ENCODE measurements around the gene PLEKHA8. TPM values are rescaled to one million over a fixed set of nuclear protein-coding genes. Genes with fewer than 3 reads are reported as not detected.

Gene PLEKHA8, protein sequence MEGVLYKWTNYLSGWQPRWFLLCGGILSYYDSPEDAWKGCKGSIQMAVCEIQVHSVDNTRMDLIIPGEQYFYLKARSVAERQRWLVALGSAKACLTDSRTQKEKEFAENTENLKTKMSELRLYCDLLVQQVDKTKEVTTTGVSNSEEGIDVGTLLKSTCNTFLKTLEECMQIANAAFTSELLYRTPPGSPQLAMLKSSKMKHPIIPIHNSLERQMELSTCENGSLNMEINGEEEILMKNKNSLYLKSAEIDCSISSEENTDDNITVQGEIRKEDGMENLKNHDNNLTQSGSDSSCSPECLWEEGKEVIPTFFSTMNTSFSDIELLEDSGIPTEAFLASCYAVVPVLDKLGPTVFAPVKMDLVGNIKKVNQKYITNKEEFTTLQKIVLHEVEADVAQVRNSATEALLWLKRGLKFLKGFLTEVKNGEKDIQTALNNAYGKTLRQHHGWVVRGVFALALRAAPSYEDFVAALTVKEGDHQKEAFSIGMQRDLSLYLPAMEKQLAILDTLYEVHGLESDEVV
- 28.4 TPM for total RNA-seq

DNA sequence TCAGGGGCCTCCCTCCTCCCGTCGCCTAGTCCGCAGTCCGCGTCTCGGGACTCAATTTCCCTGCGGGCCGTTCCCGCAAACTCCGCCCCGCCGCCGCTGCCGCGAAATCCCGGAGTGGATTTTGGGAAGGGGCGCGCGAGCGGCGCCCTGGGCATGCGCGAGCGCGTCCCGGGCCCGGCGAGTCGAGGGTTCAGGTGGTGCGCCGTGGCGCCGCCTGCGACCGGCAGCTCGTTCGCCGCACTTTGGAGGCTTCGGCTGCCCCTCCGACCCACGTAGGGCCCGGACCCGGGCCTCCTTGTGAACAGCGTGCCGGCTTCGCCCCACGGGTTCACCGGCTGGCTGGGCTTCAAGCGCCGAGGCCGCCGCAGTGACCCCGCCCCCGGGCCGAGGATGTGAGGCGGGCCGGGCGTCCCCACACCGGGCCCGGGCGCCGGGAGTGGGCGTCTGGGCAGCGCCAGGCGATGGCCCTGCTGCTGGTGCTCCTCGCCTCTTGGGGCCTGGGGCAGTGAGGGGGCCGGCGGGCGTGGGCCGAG lies at the start of gene PLEKHA8:
Gene PLEKHA8, plus strand, starts transcription at position 197 of the 533 bp plus-strand sequence. CDS start 351 bp downstream, outside the sequence.

DNA sequence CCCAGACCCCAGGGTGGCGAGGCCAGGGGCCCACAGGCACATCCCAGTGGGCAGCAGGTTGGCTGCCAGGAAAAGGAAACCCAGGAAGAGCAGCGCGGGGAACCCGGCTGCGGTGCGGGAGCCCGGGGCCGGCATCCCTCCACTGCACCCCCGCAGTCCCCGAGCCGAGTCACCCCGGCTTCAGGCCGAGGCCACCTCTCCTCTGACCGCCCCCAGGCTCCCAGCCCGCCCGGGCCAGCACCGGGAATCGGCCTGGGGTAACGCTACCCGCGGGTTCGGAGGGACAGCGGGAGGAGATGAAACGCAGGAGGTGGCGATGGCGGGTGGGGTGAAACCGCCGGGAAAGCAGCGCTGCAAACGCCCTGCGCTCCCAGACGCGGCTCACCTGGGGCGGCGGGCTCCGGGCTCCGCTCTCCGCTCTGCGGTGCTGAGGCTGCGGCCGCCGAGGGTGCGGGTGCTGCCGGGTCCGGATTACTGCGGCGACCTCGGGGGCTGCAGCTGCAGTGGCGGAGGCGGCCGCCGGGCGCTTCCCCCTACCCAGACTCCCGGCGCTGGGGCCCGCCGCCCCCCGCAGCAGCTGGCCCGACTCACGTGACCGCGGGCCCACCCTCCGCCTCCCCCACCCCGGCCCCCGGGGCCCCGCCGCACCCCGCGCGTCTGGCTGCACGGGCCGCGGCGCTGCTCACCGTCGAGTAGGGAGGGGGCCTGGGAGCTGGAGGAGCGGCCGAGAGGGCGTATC lies 38.8 kb upstream of the PLEKHA8 start, which contains the start of gene SCRN1:
Gene SCRN1, minus strand, starts transcription at position 545 of the 739 bp plus-strand sequence. CDS start 20,734 bp downstream, outside the sequence.

DNA sequence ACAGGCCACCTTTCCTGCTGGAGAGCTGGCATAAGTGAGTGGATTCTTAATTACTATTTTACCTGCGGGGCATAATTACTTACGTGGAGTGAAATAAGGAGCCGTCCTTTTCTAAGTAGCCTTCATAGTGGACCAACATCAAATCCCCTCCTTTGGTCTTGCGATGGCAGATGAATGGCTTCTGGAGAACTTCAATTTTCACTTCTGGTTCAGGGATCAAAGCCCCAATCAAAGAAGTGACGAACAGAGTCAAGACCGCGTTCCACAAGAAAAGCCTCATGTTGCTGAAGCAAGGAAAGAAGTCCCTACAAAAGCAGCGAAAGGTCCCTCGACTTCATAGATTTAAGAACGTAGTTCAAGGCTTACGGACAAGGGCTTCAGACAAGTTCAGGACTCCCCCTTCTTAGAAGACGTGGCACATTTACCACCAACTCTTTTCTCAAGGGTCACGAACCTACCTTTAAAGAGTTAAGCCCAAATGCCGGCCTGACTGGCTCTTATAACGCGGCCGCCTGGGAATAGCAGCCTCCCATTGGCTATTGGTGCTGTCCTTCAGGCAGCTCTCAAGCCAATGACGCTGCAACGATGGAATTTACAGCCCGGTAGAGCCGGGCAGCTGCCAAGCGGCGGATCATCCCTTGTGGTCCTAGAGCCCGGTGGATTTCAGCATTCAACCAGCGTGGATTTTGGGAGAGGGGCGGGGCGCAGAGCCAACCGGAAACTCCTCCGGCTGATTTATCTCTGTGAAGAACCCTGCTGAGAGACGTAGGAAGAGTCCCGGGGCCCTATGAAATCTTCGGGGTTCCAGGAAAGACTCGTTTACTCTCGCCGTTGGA lies 1.8 kb upstream of the PLEKHA8 start, which contains the start of gene FKBP14:
Gene FKBP14, minus strand, starts transcription at position 474 of the 836 bp plus-strand sequence. Its CDS starts 194 bp downstream, at position 280.

DNA sequence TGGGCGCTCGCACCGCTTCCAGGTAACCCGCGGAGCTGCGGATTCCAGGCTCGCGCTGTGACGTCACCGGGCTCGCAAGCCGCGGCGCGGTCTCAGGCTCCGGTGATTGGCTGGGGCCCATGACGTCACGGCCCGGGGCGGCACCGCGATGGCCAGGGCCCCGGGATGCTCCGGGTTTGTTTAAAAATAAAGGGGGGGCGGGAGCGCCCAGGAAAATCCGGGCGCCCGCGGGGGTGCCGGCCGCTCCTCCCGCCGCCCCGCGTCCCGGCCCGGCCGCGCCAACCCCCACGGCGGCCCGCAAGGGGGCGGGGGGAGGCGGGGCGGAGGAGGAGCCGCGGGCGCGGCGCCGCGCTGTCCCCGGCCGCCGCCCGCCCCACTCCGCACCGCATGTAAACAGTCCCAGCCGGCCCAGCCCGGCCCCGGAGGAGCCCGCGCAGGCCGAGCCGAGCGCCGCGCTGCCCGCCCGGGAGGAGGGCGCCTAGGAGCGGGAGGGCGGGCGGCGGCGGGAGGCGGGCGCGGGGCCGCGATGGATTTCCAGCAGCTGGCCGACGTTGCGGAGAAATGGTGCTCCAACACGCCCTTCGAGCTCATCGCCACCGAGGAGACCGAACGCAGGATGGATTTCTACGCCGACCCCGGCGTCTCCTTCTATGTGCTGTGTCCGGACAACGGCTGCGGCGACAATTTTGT lies 106.5 kb downstream of the PLEKHA8 start, which contains the start of gene MTURN:
Gene MTURN, plus strand, starts transcription at position 376 of the 690 bp plus-strand sequence. Its CDS starts 151 bp downstream, at position 527.

Small RNA genes within 50 kb of the gene (small RNA-seq; reads per million reads assigned to genes)
- not detected for gene RPS27P16

Other genes with a start within 250 kb of the PLEKHA8 start
- 6.9 TPM for gene WIPF3, start 221.9 kb upstream of the PLEKHA8 start, total RNA-seq
- 163 TPM for gene SCRN1, start 38.6 kb upstream of the PLEKHA8 start, total RNA-seq
- 11.1 TPM for gene FKBP14, start 1.7 kb upstream of the PLEKHA8 start, total RNA-seq
- 361 TPM for gene MTURN, start 106.6 kb downstream of the PLEKHA8 start, total RNA-seq